HPDE6-E6E7 (cell line): ENCODE data around the gene PLXNA2.

ENCODE experiments used
- DNase-seq: peaks from one replicate; pipeline ENCODE4 v3.0.0; 2011; ENCODE audit warnings: missing footprints; ENCODE audit errors: extremely low spot score

The PLXNA2 gene

GRCh38 chr1:208166340-208167138, 77.6 kb downstream of the PLXNA2 start:
- no peak for DNase-seq

GRCh38 chr1:208165659-208166058, 78.5 kb downstream of the PLXNA2 start:
- no peak for DNase-seq

GRCh38 chr1:208164609-208165008, 79.6 kb downstream of the PLXNA2 start:
- DNase-seq, result no peak

- DNase-seq, result no peak
These were observed 80.6 kb downstream of the PLXNA2 start for GRCh38 chr1:208163539-208163938.

- DNase-seq, result no peak
These were observed 81.3 kb downstream of the PLXNA2 start for GRCh38 chr1:208162903-208163302.

- no peak for DNase-seq
These were observed 82.4 kb downstream of the PLXNA2 start for GRCh38 chr1:208161656-208162375.

- DNase-seq, result no peak
These were observed 83.2 kb downstream of the PLXNA2 start for GRCh38 chr1:208161005-208161404.

- no peak for DNase-seq
These were observed 83.8 kb downstream of the PLXNA2 start for GRCh38 chr1:208160259-208160819.

- DNase-seq, result no peak
These were observed 84.5 kb downstream of the PLXNA2 start for GRCh38 chr1:208159555-208160258.

- DNase-seq, result no peak
These were observed 85.3 kb downstream of the PLXNA2 start for GRCh38 chr1:208158640-208159554.

GRCh38 chr1:208157769-208158168, 86.4 kb downstream of the PLXNA2 start:
- no peak for DNase-seq

GRCh38 chr1:208156741-208157140, 87.4 kb downstream of the PLXNA2 start:
- DNase-seq, result no peak

GRCh38 chr1:208156310-208156709, 87.9 kb downstream of the PLXNA2 start:
- no peak for DNase-seq

GRCh38 chr1:208154679-208155642, 89.2 kb downstream of the PLXNA2 start:
- DNase-seq, result no peak

- DNase-seq, result no peak
These were observed 90.1 kb downstream of the PLXNA2 start for GRCh38 chr1:208154040-208154439.

GRCh38 chr1:208153386-208153785, 90.8 kb downstream of the PLXNA2 start:
- DNase-seq, result no peak

- no peak for DNase-seq
These were observed 92.2 kb downstream of the PLXNA2 start for GRCh38 chr1:208151728-208152598.

GRCh38 chr1:208150833-208151458, 93.2 kb downstream of the PLXNA2 start:
- DNase-seq, result no peak
